HG03060 (cell line): ENCODE measurements around the gene SLC45A1.
"Not testable (repeated sequence)": the region's sequence is repeated elsewhere in the genome, so short reads cannot be mapped to it uniquely, and the experiment has no call there.

ENCODE experiments used
- ATAC-seq: cut with Tn5 transposase; IDR thresholded peaks from one replicate; pipeline ENCODE4 v1.9.1; 2021; ENCODE audit warnings: low read depth, moderate number of reproducible peaks; ENCODE audit not compliant: unreplicated experiment

Gene SLC45A1

GRCh38 chr1:8364528-8365442, 46.9 kb downstream of the SLC45A1 start:
- ATAC-seq: no peak

GRCh38 chr1:8365661-8366362, 47.9 kb downstream of the SLC45A1 start:
- ATAC-seq: no peak

- no peak for ATAC-seq
Measured at GRCh38 chr1:8367571-8368194, 49.8 kb downstream of the SLC45A1 start.

GRCh38 chr1:8368956-8369639, 51.2 kb downstream of the SLC45A1 start:
- ATAC-seq: no peak

- ATAC-seq: no peak
Measured at GRCh38 chr1:8370046-8370881, 52.4 kb downstream of the SLC45A1 start.

GRCh38 chr1:8370905-8371315, 53.0 kb downstream of the SLC45A1 start:
- ATAC-seq: no peak

- ATAC-seq: no peak
Measured at GRCh38 chr1:8371372-8371991, 53.6 kb downstream of the SLC45A1 start.

GRCh38 chr1:8373125-8373524, 55.2 kb downstream of the SLC45A1 start:
- no peak for ATAC-seq

GRCh38 chr1:8373581-8374241, 55.8 kb downstream of the SLC45A1 start:
- ATAC-seq: no peak

- no peak for ATAC-seq
Measured at GRCh38 chr1:8374356-8374755, 56.4 kb downstream of the SLC45A1 start.

GRCh38 chr1:8374812-8375211, 56.9 kb downstream of the SLC45A1 start:
- no peak for ATAC-seq

- no peak for ATAC-seq
Measured at GRCh38 chr1:8376358-8376840, 58.5 kb downstream of the SLC45A1 start.

GRCh38 chr1:8377271-8377981, 59.5 kb downstream of the SLC45A1 start:
- no peak for ATAC-seq

- ATAC-seq: no peak
Measured at GRCh38 chr1:8378178-8378577, 60.3 kb downstream of the SLC45A1 start.

- no peak for ATAC-seq
Measured at GRCh38 chr1:8378981-8379470, 61.1 kb downstream of the SLC45A1 start.

- ATAC-seq: no peak
Measured at GRCh38 chr1:8379513-8380186, 61.7 kb downstream of the SLC45A1 start.

- ATAC-seq: not testable (repeated sequence)
Measured at GRCh38 chr1:8380310-8380709, 62.4 kb downstream of the SLC45A1 start.
